Testis (tissue), 2 donors: ENCODE measurements around the gene POLD2.

Experiments used
- POLR2A ChIP-seq: fragments of 450-650 bp; IDR thresholded peaks from one replicate; pipeline ENCODE4 v1.6.1; 2017; ENCODE audit warnings: antibody characterized with exemption, mild to moderate bottlenecking, moderate library complexity
- TF ChIP-seq, protein P1 (sequence below), 3 experiments: fragments of 450-650 bp in 2 of 3; fragments of 200-600 bp in 1 of 3; sonication (generic) in 1 of 3; IDR thresholded peaks; one replicate each; pipeline ENCODE4 v1.5.1; 2016 to 2019; ENCODE audit warnings: antibody characterized with exemption in 3 of 3, mild to moderate bottlenecking in 2 of 3, moderate library complexity in 1 of 3

DNA sequence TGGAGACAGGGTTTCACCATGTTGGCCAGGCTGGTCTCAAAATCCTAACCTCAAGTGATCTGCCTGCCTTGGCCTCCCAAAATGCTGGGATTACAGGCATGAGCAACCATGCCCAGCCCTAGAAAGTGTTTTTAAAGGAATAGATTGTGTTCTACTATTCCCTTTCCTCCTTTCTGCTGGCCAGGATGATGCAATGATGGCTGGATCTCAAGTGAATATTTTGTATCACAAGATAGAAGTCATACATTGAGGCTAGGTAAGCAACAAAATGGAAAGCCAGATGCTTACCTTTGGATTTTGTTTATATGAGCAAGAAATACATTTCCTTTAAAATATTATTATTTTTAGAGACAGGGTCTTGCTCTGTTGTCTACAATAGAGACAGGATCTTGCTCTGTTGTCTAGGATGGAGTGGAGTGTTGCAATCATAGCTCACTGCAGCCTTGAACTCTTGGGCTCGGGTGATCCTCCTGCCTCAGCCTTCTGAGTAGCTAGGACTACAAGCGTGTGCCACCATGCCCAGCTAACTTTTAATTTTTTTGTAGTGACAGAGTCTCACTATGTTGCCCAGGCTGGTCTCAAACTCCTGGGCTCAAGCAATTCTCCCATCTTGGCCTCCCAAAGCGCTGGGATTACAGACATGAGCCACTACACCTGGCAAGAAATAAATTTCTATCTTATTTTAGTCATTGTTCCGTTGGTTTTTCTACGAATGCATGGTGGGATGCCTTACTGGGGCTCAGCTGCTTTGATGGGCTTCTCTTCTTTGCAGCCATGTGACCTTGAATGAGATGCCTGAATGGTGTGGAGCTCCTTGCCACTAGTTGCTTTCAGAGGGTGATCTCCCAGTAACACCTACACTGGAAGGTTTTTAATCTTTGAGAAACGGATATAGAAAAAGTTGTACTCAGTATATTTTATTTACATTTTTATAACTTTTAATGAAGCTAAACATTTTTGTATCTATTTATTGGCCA, 25.0 kb downstream of the POLD2 start:
- TF ChIP-seq, protein P1, sequence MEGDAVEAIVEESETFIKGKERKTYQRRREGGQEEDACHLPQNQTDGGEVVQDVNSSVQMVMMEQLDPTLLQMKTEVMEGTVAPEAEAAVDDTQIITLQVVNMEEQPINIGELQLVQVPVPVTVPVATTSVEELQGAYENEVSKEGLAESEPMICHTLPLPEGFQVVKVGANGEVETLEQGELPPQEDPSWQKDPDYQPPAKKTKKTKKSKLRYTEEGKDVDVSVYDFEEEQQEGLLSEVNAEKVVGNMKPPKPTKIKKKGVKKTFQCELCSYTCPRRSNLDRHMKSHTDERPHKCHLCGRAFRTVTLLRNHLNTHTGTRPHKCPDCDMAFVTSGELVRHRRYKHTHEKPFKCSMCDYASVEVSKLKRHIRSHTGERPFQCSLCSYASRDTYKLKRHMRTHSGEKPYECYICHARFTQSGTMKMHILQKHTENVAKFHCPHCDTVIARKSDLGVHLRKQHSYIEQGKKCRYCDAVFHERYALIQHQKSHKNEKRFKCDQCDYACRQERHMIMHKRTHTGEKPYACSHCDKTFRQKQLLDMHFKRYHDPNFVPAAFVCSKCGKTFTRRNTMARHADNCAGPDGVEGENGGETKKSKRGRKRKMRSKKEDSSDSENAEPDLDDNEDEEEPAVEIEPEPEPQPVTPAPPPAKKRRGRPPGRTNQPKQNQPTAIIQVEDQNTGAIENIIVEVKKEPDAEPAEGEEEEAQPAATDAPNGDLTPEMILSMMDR (IDR thresholded peaks at IDR 0.05), result no peak
- no peak for TF ChIP-seq POLR2A
